OCI-LY1 (cell line): Measurements from ENCODE around the gene CALB2.

Source experiments
- EZH2 ChIP-seq: fragments of 200-600 bp; sonication (generic), shearing (Covaris generic); IDR thresholded peaks from 2 replicates; pipeline ENCODE4 v1.8.0; 2017; ENCODE audit warnings: borderline replicate concordance, mixed run types, mild to moderate bottlenecking, antibody characterized with exemption, low read length, moderate library complexity, mixed read lengths
- TF ChIP-seq, protein P1 (sequence below): fragments of 200-600 bp; sonication (generic), shearing (Covaris generic); IDR thresholded peaks from 2 replicates; pipeline ENCODE4 v1.5.1; 2017; ENCODE audit warnings: mild to moderate bottlenecking, antibody characterized with exemption, low read length, moderate library complexity, mixed read lengths

DNA sequence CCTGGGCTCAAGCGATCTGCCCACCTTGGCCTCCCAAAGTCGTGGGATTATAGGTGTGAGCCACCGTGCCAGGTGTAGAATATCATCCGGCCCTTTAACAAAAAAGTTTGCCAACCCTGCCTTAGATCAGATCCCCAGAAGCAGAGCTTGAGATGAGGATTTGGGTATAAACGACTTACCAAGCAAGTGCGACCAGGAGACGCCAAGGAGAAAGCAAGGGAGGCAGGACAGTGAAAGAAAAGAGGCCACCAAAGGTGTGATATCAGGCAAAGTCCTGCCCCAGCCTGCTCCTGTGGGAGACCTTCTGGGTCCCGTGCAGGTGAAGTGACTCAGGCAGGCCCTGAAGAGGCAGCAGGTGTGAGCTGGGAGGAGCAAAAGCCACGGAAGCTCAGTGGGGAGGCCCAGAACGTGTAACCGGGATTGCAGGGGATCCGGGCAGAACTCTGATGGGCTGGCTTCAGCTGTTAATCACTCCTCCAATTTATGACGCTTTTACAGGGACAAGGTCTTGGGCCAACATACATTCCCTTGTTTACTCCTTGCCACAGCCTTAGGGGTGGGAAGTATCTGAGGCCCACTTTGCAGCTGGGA lies 14.1 kb upstream of the CALB2 start:
- TF ChIP-seq, protein P1, sequence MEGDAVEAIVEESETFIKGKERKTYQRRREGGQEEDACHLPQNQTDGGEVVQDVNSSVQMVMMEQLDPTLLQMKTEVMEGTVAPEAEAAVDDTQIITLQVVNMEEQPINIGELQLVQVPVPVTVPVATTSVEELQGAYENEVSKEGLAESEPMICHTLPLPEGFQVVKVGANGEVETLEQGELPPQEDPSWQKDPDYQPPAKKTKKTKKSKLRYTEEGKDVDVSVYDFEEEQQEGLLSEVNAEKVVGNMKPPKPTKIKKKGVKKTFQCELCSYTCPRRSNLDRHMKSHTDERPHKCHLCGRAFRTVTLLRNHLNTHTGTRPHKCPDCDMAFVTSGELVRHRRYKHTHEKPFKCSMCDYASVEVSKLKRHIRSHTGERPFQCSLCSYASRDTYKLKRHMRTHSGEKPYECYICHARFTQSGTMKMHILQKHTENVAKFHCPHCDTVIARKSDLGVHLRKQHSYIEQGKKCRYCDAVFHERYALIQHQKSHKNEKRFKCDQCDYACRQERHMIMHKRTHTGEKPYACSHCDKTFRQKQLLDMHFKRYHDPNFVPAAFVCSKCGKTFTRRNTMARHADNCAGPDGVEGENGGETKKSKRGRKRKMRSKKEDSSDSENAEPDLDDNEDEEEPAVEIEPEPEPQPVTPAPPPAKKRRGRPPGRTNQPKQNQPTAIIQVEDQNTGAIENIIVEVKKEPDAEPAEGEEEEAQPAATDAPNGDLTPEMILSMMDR: no peak
- TF ChIP-seq EZH2: no peak
